CD4-positive, alpha-beta memory T cell (primary cell): ENCODE measurements around the gene RAPGEF3. TPM values are rescaled to one million over a fixed set of nuclear protein-coding genes. Genes with fewer than 3 reads are reported as not detected.

Experiments
- CTCF ChIA-PET: fragments of 350-600 bp; sonication (Branson Sonifier 250); formaldehyde crosslinking; loops from one replicate; lab custom pipeline; 2021; ENCODE audit warnings: inconsistent platforms; ENCODE audit not compliant: partially characterized antibody; lab: Charles Lee
- POLR2A ChIA-PET: fragments of 350-600 bp; sonication (Branson Sonifier 250); formaldehyde crosslinking; loops from one replicate; lab custom pipeline; 2021; ENCODE audit not compliant: partially characterized antibody; lab: Charles Lee
- DNase-seq, 5 donors: peaks; one replicate each; pipeline versions ENCODE4 v3.0.0 to v3.0.0-alpha.2; 2020 to 2022; ENCODE audit warnings: mixed read lengths in 1 of 5
- H3K27ac ChIP-seq: one replicate; pipeline ENCODE4 v1.7.0; 2013; ENCODE audit warnings: low read depth, low read length
- H3K27me3 ChIP-seq: 2 replicates; pipeline ENCODE4 v1.7.0; 2013; ENCODE audit warnings: mild to moderate bottlenecking, low read length, moderate library complexity; ENCODE audit not compliant: insufficient read depth
- H3K36me3 ChIP-seq: 2 replicates; pipeline ENCODE4 v1.7.0; 2013; ENCODE audit warnings: mild to moderate bottlenecking, low read length, moderate library complexity; ENCODE audit not compliant: insufficient read depth
- H3K4me1 ChIP-seq: 2 replicates; pipeline ENCODE4 v1.7.0; 2013; ENCODE audit warnings: mild to moderate bottlenecking, low read length, moderate library complexity; ENCODE audit not compliant: insufficient read depth
- H3K4me3 ChIP-seq, 2 donors: one replicate each; pipeline ENCODE4 v1.7.0; 2013; ENCODE audit warnings: low read length in 2 of 2, mild to moderate bottlenecking in 1 of 2
- H3K9me3 ChIP-seq, 2 donors: one replicate each; pipeline ENCODE4 v1.7.0; 2013; ENCODE audit warnings: low read length in 2 of 2, control low read depth in 1 of 2; ENCODE audit not compliant: control insufficient read depth in 1 of 2
- H3K27ac Mint-ChIP-seq, 7 donors: one replicate each; pipeline ENCODE4 v1.8.0; 2020 to 2021; ENCODE audit warnings: mixed read lengths in 7 of 7, mild to moderate bottlenecking in 6 of 7, inconsistent platforms in 3 of 7, moderate library complexity in 3 of 7
- H3K27me3 Mint-ChIP-seq, 2 donors: one replicate each; pipeline ENCODE4 v1.8.0; 2020 to 2021; ENCODE audit warnings: mixed read lengths in 2 of 2
- H3K36me3 Mint-ChIP-seq, 2 donors: one replicate each; pipeline ENCODE4 v1.8.0; 2020 to 2021; ENCODE audit warnings: mixed read lengths in 2 of 2, inconsistent platforms in 1 of 2, mild to moderate bottlenecking in 1 of 2
- H3K4me1 Mint-ChIP-seq, 4 donors: one replicate each; pipeline ENCODE4 v1.8.0; 2020 to 2021; ENCODE audit warnings: mixed read lengths in 4 of 4, mild to moderate bottlenecking in 1 of 4
- H3K4me3 Mint-ChIP-seq, 8 donors: one replicate each; pipeline ENCODE4 v1.8.0; 2020 to 2021; ENCODE audit warnings: mixed read lengths in 8 of 8, mild to moderate bottlenecking in 7 of 8, moderate library complexity in 6 of 8, inconsistent platforms in 3 of 8
- H3K9me3 Mint-ChIP-seq, 8 donors: one replicate each; pipeline ENCODE4 v1.8.0; 2020 to 2021; ENCODE audit warnings: mixed read lengths in 8 of 8, mild to moderate bottlenecking in 5 of 8, inconsistent platforms in 3 of 8, moderate library complexity in 1 of 8
- intact Hi-C: fragments of 100-400 bp; cut with micrococcal nuclease; formaldehyde crosslinking; loops from one replicate; pipeline ENCODE4 v1.15.1; 2023
- polyA plus RNA-seq, 2 donors: library from polyadenylated mRNA; unstranded; fragments of 300-500 nt; fragmentation: Illumina TruSeq; gene quantifications; one replicate each; pipeline ENCODE4 v1.2.3, GENCODE V29; 2021
- total RNA-seq, 2 experiments: library from RNA; stranded (reverse); gene quantifications; one replicate each; pipeline ENCODE4 v1.2.3, GENCODE V29; 2021

The RAPGEF3 gene
- total and polyA plus RNA-seq, 4 experiments from 2014 or later: 0.14 to 0.39 (median 0.15) TPM; not detected in 1

- POLR2A ChIA-PET: interaction anchor here (0.6 to 1.6 kb wide), 2 partner anchors 16 to 17 kb away, joined by 3 read pairs; no protein-coding TSS in a partner anchor
- H3K36me3 ChIP-seq: peaks cover 91% of the 10 kb centered on the region
- Mint-ChIP-seq H3K27me3 (no peaks in the 10 kb centered on the region), H3K4me3 (peak overlapping the region in 1 of 8 donors; percentile 54), H3K4me1 (peaks cover 0 to 6% (median 3%) of the 10 kb centered on the region in 4 donors), H3K36me3 (peaks cover 39 to 75% of the 10 kb centered on the region in 2 donors), H3K27ac (no peak overlapping the region), H3K9me3 (no peaks in the 10 kb centered on the region)
- DNase-seq: no peak
- H3K27ac ChIP-seq: no peak overlapping the region
- H3K4me3 ChIP-seq: no peak overlapping the region
- H3K4me1 ChIP-seq: no peaks in the 10 kb centered on the region
- no peaks in the 10 kb centered on the region for H3K9me3 ChIP-seq
- no peaks in the 10 kb centered on the region for H3K27me3 ChIP-seq
- intact Hi-C loops: no loop called here
- CTCF ChIA-PET: interaction anchor here (1.0 to 6.4 kb wide), 7 partner anchors 10 to 158 kb away, joined by 3 to 54 read pairs (median 4); no protein-coding TSS in a partner anchor
These were observed 32.7 kb upstream of the RAPGEF3 start for GRCh38 chr12:47791351-47791746.

- intact Hi-C loops: no loop called here
- Mint-ChIP-seq H3K4me3 (no peak overlapping the region), H3K4me1 (peaks cover 0 to 6% (median 3%) of the 10 kb centered on the region in 4 donors), H3K27me3 (no peaks in the 10 kb centered on the region), H3K36me3 (peaks cover 39 to 79% of the 10 kb centered on the region in 2 donors), H3K9me3 (no peaks in the 10 kb centered on the region), H3K27ac (peak overlapping the region in 3 of 7 donors; percentile 25 to 72 (median 47))
- no peak overlapping the region for H3K4me3 ChIP-seq
- no peak overlapping the region for H3K27ac ChIP-seq
- no peaks in the 10 kb centered on the region for H3K27me3 ChIP-seq
- no peak for DNase-seq
- POLR2A ChIA-PET: interaction anchor here (0.6 to 1.6 kb wide), 3 partner anchors 17 to 26 kb away, joined by 3 to 5 read pairs (median 3); no protein-coding TSS in a partner anchor
- H3K4me1 ChIP-seq: no peaks in the 10 kb centered on the region
- H3K36me3 ChIP-seq: peaks cover 91% of the 10 kb centered on the region
- no peaks in the 10 kb centered on the region for H3K9me3 ChIP-seq
- CTCF ChIA-PET: interaction anchor here (1.0 to 6.4 kb wide), 7 partner anchors 9 to 159 kb away, joined by 3 to 54 read pairs (median 3); no protein-coding TSS in a partner anchor
These were observed 32.1 kb upstream of the RAPGEF3 start for GRCh38 chr12:47790676-47791350.

GRCh38 chr12:47789712-47790489 is 31.2 kb upstream of the RAPGEF3 start:
- CTCF ChIA-PET: interaction anchor here (1.2 to 6.4 kb wide), 9 partner anchors 13 to 160 kb away, joined by 3 to 54 read pairs (median 4); no protein-coding TSS in a partner anchor
- intact Hi-C loops: no loop called here
- Mint-ChIP-seq H3K9me3 (no peaks in the 10 kb centered on the region), H3K27me3 (no peaks in the 10 kb centered on the region), H3K4me1 (peaks cover 0 to 6% (median 3%) of the 10 kb centered on the region in 4 donors), H3K4me3 (no peak overlapping the region), H3K36me3 (peaks cover 43 to 80% of the 10 kb centered on the region in 2 donors), H3K27ac (peak overlapping the region in 1 of 7 donors; percentile 47)
- Histone ChIP-seq H3K36me3 (peaks cover 91% of the 10 kb centered on the region), H3K9me3 (no peaks in the 10 kb centered on the region), H3K4me3 (no peak overlapping the region), H3K4me1 (no peaks in the 10 kb centered on the region), H3K27ac (no peak overlapping the region), H3K27me3 (no peaks in the 10 kb centered on the region)
- POLR2A ChIA-PET: interaction anchor here (0.7 to 1.6 kb wide), 6 partner anchors 15 to 48 kb away, joined by 3 to 5 read pairs (median 4); partner anchors contain the start of gene HDAC7
- no peak for DNase-seq

GRCh38 chr12:47789141-47789540 is 30.5 kb upstream of the RAPGEF3 start:
- H3K27ac Mint-ChIP-seq: peak overlapping the region in 3 of 7 donors; percentile 47 to 75 (median 55)
- ChIA-PET CTCF (interaction anchor here (0.9 to 6.4 kb wide), 8 partner anchors 10 to 49 kb away, joined by 3 to 54 read pairs (median 4); no protein-coding TSS in a partner anchor), POLR2A (interaction anchor here (0.7 to 1.5 kb wide), 5 partner anchors 15 to 49 kb away, joined by 3 to 5 read pairs (median 4); partner anchors contain the start of gene HDAC7)
- peaks cover 0 to 6% (median 3%) of the 10 kb centered on the region in 4 donors for H3K4me1 Mint-ChIP-seq
- intact Hi-C loops: no loop called here
- Histone ChIP-seq H3K4me1 (no peaks in the 10 kb centered on the region), H3K27me3 (no peaks in the 10 kb centered on the region), H3K27ac (no peak overlapping the region), H3K4me3 (no peak overlapping the region), H3K9me3 (no peaks in the 10 kb centered on the region), H3K36me3 (peaks cover 91% of the 10 kb centered on the region)
- no peak for DNase-seq
- no peak overlapping the region for H3K4me3 Mint-ChIP-seq
- H3K36me3 Mint-ChIP-seq: peaks cover 44 to 83% of the 10 kb centered on the region in 2 donors
- H3K9me3 Mint-ChIP-seq: no peaks in the 10 kb centered on the region
- no peaks in the 10 kb centered on the region for H3K27me3 Mint-ChIP-seq

- no peaks in the 10 kb centered on the region for H3K4me1 ChIP-seq
- ChIA-PET POLR2A (interaction anchor here (1.9 kb wide), 1 partner anchor 20 kb away, joined by 6 read pairs; no protein-coding TSS in a partner anchor), CTCF (interaction anchor here (0.8 to 6.4 kb wide), 9 partner anchors 14 to 50 kb away, joined by 3 to 54 read pairs (median 5); no protein-coding TSS in a partner anchor)
- H3K4me3 ChIP-seq: no peak overlapping the region
- no peak overlapping the region for H3K27ac ChIP-seq
- no peaks in the 10 kb centered on the region for H3K27me3 Mint-ChIP-seq
- no peak overlapping the region for H3K4me3 Mint-ChIP-seq
- peaks cover 90% of the 10 kb centered on the region for H3K36me3 ChIP-seq
- peaks cover 37 to 87% of the 10 kb centered on the region in 2 donors for H3K36me3 Mint-ChIP-seq
- DNase-seq: no peak
- H3K27ac Mint-ChIP-seq: peak overlapping the region in 5 of 7 donors; percentile 27 to 60 (median 52)
- no peaks in the 10 kb centered on the region for H3K9me3 Mint-ChIP-seq
- intact Hi-C loops: no loop called here
- H3K4me1 Mint-ChIP-seq: peaks cover 1 to 6% (median 2%) of the 10 kb centered on the region in 4 donors
- H3K9me3 ChIP-seq: no peaks in the 10 kb centered on the region
- H3K27me3 ChIP-seq: no peaks in the 10 kb centered on the region
These were observed 29.1 kb upstream of the RAPGEF3 start for GRCh38 chr12:47787596-47788319.

GRCh38 chr12:47786662-47787280 is 28.1 kb upstream of the RAPGEF3 start:
- no peaks in the 10 kb centered on the region for H3K4me1 ChIP-seq

More at GRCh38 chr12:47786662-47787280, 28.1 kb upstream of the RAPGEF3 start:
- no peak overlapping the region for H3K4me3 Mint-ChIP-seq
- intact Hi-C loops: no loop called here
- H3K9me3 ChIP-seq: no peaks in the 10 kb centered on the region
- no peaks in the 10 kb centered on the region for H3K9me3 Mint-ChIP-seq
- H3K4me3 ChIP-seq: no peak overlapping the region
- no peaks in the 10 kb centered on the region for H3K27me3 ChIP-seq
- peaks cover 32 to 82% of the 10 kb centered on the region in 2 donors for H3K36me3 Mint-ChIP-seq
- ChIA-PET CTCF (interaction anchor here (0.8 to 6.4 kb wide), 6 partner anchors 15 to 56 kb away, joined by 3 to 54 read pairs (median 5); no protein-coding TSS in a partner anchor), POLR2A (interaction anchor here (1.9 kb wide), 1 partner anchor 21 kb away, joined by 6 read pairs; no protein-coding TSS in a partner anchor)
- H3K27me3 Mint-ChIP-seq: no peaks in the 10 kb centered on the region
- H3K27ac ChIP-seq: no peak overlapping the region
- peaks cover 83% of the 10 kb centered on the region for H3K36me3 ChIP-seq
- peaks cover 2 to 6% (median 4%) of the 10 kb centered on the region in 4 donors for H3K4me1 Mint-ChIP-seq
- H3K27ac Mint-ChIP-seq: peak overlapping the region in 6 of 7 donors; percentile 16 to 65 (median 42)
- no peak for DNase-seq
